ENCODE measurements around the gene PIGS.

DNA sequence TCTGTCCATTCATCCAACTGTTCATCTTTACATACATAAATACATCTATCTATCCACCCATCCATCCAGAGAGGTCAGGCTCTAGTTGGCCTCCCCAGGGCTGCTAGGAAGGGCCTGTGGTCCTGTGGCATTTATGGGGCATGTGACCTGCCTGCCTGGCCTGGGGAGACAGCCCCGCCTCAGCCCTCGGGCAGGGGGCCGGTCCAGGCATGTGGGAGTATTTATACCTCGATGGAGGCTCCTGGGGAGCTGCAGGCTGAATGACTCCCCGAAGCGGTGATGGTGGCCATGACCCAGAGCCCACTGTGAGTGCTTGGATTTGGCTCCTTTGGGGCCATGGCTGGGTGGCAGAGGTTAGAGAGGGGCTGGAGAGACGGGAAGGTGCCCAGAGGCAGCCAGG lies 57.8 kb downstream of the PIGS start:
- TF ChIP-seq, protein P1, sequence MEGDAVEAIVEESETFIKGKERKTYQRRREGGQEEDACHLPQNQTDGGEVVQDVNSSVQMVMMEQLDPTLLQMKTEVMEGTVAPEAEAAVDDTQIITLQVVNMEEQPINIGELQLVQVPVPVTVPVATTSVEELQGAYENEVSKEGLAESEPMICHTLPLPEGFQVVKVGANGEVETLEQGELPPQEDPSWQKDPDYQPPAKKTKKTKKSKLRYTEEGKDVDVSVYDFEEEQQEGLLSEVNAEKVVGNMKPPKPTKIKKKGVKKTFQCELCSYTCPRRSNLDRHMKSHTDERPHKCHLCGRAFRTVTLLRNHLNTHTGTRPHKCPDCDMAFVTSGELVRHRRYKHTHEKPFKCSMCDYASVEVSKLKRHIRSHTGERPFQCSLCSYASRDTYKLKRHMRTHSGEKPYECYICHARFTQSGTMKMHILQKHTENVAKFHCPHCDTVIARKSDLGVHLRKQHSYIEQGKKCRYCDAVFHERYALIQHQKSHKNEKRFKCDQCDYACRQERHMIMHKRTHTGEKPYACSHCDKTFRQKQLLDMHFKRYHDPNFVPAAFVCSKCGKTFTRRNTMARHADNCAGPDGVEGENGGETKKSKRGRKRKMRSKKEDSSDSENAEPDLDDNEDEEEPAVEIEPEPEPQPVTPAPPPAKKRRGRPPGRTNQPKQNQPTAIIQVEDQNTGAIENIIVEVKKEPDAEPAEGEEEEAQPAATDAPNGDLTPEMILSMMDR (IDR thresholded peaks at IDR 0.05): no peak
- no peak for TF ChIP-seq POLR2A (IDR thresholded peaks at IDR 0.05)
- no peak for TF ChIP-seq POLR2AphosphoS5 (IDR thresholded peaks at IDR 0.05)
